HEK293 (cell line): ENCODE results near the gene PHF13.

Experiments used
- CTCF ChIA-PET: fragments of 350-600 bp; formaldehyde crosslinking; extraction: SDS; loops from one replicate; lab custom pipeline; 2021; ENCODE audit warnings: antibody characterized with exemption; lab: Yijun Ruan, JAX
- POLR2A ChIA-PET: fragments of 300-600 bp; formaldehyde crosslinking; extraction: SDS; loops from one replicate; lab custom pipeline; 2020; ENCODE audit warnings: antibody characterized with exemption, inconsistent platforms; lab: Yijun Ruan, JAX
- H3K27ac ChIP-seq: fragments of 200-500 bp; sonication (Bioruptor generic); 2 replicates; pipeline ENCODE4 v1.5.1; 2014; ENCODE audit warnings: low read depth, low read length, control low read depth, inconsistent platforms; ENCODE audit errors: extremely low read depth
- H3K36me3 ChIP-seq, 2 experiments: fragments of 200-500 bp in 1 of 2; sonication (Bioruptor generic) in 1 of 2; 1 replicate in 1 of 2; 2 replicates in 1 of 2; pipeline ENCODE4 v1.5.1; 2014 to 2017; ENCODE audit warnings: inconsistent platforms in 2 of 2, low read length in 2 of 2; ENCODE audit not compliant: control insufficient read depth in 2 of 2, insufficient read depth in 1 of 2
- H3K4me1 ChIP-seq: fragments of 200-500 bp; sonication (Bioruptor generic); 2 replicates; pipeline ENCODE4 v1.5.1; 2014; ENCODE audit warnings: mild to moderate bottlenecking, low read length, inconsistent platforms; ENCODE audit not compliant: control insufficient read depth, insufficient read depth
- H3K4me3 ChIP-seq: 2 replicates; pipeline ENCODE4 v1.5.1; 2011; ENCODE audit warnings: low read depth, mild to moderate bottlenecking, control low read depth, low read length, moderate library complexity
- H3K9me3 ChIP-seq: fragments of 200-500 bp; sonication (Bioruptor generic); 2 replicates; pipeline ENCODE4 v1.5.1; 2014; ENCODE audit warnings: low read depth, low read length, inconsistent platforms; ENCODE audit not compliant: control insufficient read depth, insufficient read depth
- KLF1 ChIP-seq: fragments of 450-650 bp; formaldehyde crosslinking; IDR thresholded peaks from 2 replicates; pipeline ENCODE4 v1.5.1; 2016; ENCODE audit warnings: missing biosample characterization, missing genetic modification characterization
- SCRT1 ChIP-seq: fragments of 450-650 bp; formaldehyde crosslinking; IDR thresholded peaks from 2 replicates; pipeline ENCODE4 v1.5.1; 2016; ENCODE audit warnings: missing biosample characterization, missing genetic modification characterization, borderline replicate concordance
- ZFP3 ChIP-seq: fragments of 450-650 bp; formaldehyde crosslinking; IDR thresholded peaks from 2 replicates; pipeline ENCODE4 v1.5.1; 2016; ENCODE audit warnings: low read depth, missing biosample characterization, missing genetic modification characterization
- ZFP41 ChIP-seq: fragments of 450-650 bp; formaldehyde crosslinking; IDR thresholded peaks from 2 replicates; pipeline ENCODE4 v1.5.1; 2016; ENCODE audit warnings: missing biosample characterization, missing genetic modification characterization, borderline replicate concordance
- ZNF10 ChIP-seq: fragments of 450-650 bp; formaldehyde crosslinking; IDR thresholded peaks from 2 replicates; pipeline ENCODE4 v1.5.1; 2017; ENCODE audit warnings: missing biosample characterization, missing genetic modification characterization
- ZNF121 ChIP-seq: fragments of 450-650 bp; formaldehyde crosslinking; IDR thresholded peaks from 2 replicates; pipeline ENCODE4 v1.5.1; 2016; ENCODE audit warnings: missing biosample characterization, missing genetic modification characterization
- ZNF169 ChIP-seq: fragments of 450-650 bp; formaldehyde crosslinking; IDR thresholded peaks from 2 replicates; pipeline ENCODE4 v1.5.1; 2016; ENCODE audit warnings: missing biosample characterization, missing genetic modification characterization
- ZNF175 ChIP-seq: fragments of 450-650 bp; formaldehyde crosslinking; IDR thresholded peaks from 2 replicates; pipeline ENCODE4 v1.5.1; 2016; ENCODE audit warnings: missing biosample characterization, missing genetic modification characterization
- ZNF202 ChIP-seq: fragments of 450-650 bp; formaldehyde crosslinking; IDR thresholded peaks from 2 replicates; pipeline ENCODE4 v1.5.1; 2016; ENCODE audit warnings: missing biosample characterization, missing genetic modification characterization, borderline replicate concordance
- ZNF274 ChIP-seq, 2 experiments: fragments of 200-500 bp in 1 of 2; fragments of 450-650 bp in 1 of 2; sonication (Bioruptor generic) in 1 of 2; formaldehyde crosslinking in 1 of 2; IDR thresholded peaks; 2 replicates each; pipeline versions ENCODE4 v1.5.1 to v1.6.1; 2014 to 2016; ENCODE audit warnings: borderline replicate concordance in 1 of 2, inconsistent platforms in 1 of 2, low read length in 1 of 2, missing biosample characterization in 1 of 2, missing genetic modification characterization in 1 of 2
- ZNF341 ChIP-seq: fragments of 450-650 bp; formaldehyde crosslinking; IDR thresholded peaks from 2 replicates; pipeline ENCODE4; 2016; ENCODE audit warnings: low read depth, missing biosample characterization, missing genetic modification characterization
- ZNF426 ChIP-seq: fragments of 450-650 bp; formaldehyde crosslinking; IDR thresholded peaks from 2 replicates; pipeline ENCODE4 v1.5.1; 2017; ENCODE audit warnings: missing biosample characterization, missing genetic modification characterization, mild to moderate bottlenecking, inconsistent platforms, moderate library complexity
- ZNF48 ChIP-seq: fragments of 450-650 bp; formaldehyde crosslinking; IDR thresholded peaks from 2 replicates; pipeline ENCODE4 v1.5.1; 2016; ENCODE audit warnings: missing biosample characterization, missing genetic modification characterization
- ZNF544 ChIP-seq: fragments of 450-650 bp; formaldehyde crosslinking; IDR thresholded peaks from 2 replicates; pipeline ENCODE4 v1.5.0; 2017; ENCODE audit warnings: missing biosample characterization, missing genetic modification characterization
- ZNF560 ChIP-seq: fragments of 450-650 bp; formaldehyde crosslinking; IDR thresholded peaks from 2 replicates; pipeline ENCODE4 v1.5.1; 2017; ENCODE audit warnings: missing biosample characterization, missing genetic modification characterization, borderline replicate concordance
- ZNF629 ChIP-seq: fragments of 450-650 bp; formaldehyde crosslinking; IDR thresholded peaks from 2 replicates; pipeline ENCODE4 v1.5.1; 2017; ENCODE audit warnings: missing biosample characterization, missing genetic modification characterization
- ZNF701 ChIP-seq: fragments of 450-650 bp; formaldehyde crosslinking; IDR thresholded peaks from 2 replicates; pipeline ENCODE4 v1.5.1; 2016; ENCODE audit warnings: missing biosample characterization, missing genetic modification characterization
- ZNF76 ChIP-seq: fragments of 450-650 bp; formaldehyde crosslinking; IDR thresholded peaks from 2 replicates; pipeline ENCODE4; 2016; ENCODE audit warnings: low read depth, missing biosample characterization, missing genetic modification characterization, borderline replicate concordance
- TF ChIP-seq, protein P1 (sequence below): fragments of 450-650 bp; formaldehyde crosslinking; IDR thresholded peaks from 2 replicates; pipeline ENCODE4 v1.5.1; 2016; ENCODE audit warnings: missing biosample characterization, missing genetic modification characterization
- TF ChIP-seq, protein P2 (sequence below): fragments of 450-650 bp; formaldehyde crosslinking; IDR thresholded peaks from 2 replicates; pipeline ENCODE4 v1.5.1; 2017; ENCODE audit warnings: missing biosample characterization, missing genetic modification characterization
- TF ChIP-seq, protein P3 (sequence below): fragments of 450-650 bp; formaldehyde crosslinking; IDR thresholded peaks from 2 replicates; pipeline ENCODE4 v1.5.1; 2016; ENCODE audit warnings: missing biosample characterization, missing genetic modification characterization
- TF ChIP-seq, protein P4 (sequence below): fragments of 450-650 bp; IDR thresholded peaks from 2 replicates; pipeline ENCODE4 v1.5.1; 2018; ENCODE audit warnings: missing biosample characterization, missing genetic modification characterization

The PHF13 gene

DNA sequence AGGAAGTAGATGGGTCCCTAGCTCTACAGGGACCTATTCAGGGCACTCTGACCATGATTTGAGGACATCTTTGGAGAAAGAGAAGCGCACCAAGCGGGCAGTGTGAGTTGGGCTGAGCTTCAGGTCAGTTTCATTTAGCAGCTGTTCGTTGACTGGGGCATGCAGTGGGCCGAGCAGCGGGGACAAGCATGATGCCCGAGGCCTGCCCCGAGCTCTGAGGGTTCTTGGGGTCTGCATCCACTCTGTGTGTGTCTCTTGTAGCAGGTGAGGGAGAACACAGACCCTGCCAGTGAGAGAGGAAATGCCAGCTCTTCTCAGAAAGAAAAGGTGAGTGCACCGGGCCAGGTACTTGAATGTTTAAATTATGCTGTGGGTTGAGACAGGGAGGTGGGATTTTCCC is 16.5 kb downstream of the PHF13 start:
- CTCF ChIA-PET = interaction anchor here (0.6 kb wide), 1 partner anchor 1277 kb away, joined by 3 read pairs; no protein-coding TSS in a partner anchor
- Histone ChIP-seq H3K27ac (no peak overlapping the region), H3K9me3 (no peaks in the 10 kb centered on the region), H3K36me3 (peaks cover 28 to 86% of the 10 kb centered on the region in 2 experiments; a peak in 2 of 3 replicates), H3K4me3 (no peak overlapping the region), H3K4me1 (no peaks in the 10 kb centered on the region)
- TF ChIP-seq ZNF175 (tag by site-specific recombination) = no peak
- TF ChIP-seq ZNF48 (tag by site-specific recombination) = no peak
- TF ChIP-seq ZNF544 (tag by site-specific recombination) = no peak
- no peak for TF ChIP-seq ZNF202 (tag by site-specific recombination)
- TF ChIP-seq, protein P1, sequence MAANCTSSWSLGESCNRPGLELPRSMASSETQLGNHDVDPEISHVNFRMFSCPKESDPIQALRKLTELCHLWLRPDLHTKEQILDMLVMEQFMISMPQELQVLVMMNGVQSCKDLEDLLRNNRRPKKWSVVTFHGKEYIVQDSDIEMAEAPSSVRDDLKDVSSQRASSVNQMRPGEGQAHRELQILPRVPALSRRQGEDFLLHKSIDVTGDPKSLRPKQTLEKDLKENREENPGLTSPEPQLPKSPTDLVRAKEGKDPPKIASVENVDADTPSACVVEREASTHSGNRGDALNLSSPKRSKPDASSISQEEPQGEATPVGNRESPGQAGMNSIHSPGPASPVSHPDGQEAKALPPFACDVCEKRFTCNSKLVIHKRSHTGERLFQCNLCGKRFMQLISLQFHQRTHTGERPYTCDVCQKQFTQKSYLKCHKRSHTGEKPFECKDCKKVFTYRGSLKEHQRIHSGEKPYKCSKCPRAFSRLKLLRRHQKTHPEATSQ (tag by site-specific recombination) = no peak
- no peak for TF ChIP-seq ZNF426 (tag by site-specific recombination)
- no peak for TF ChIP-seq ZNF341 (tag by site-specific recombination)
- POLR2A ChIA-PET = no interaction called here

DNA sequence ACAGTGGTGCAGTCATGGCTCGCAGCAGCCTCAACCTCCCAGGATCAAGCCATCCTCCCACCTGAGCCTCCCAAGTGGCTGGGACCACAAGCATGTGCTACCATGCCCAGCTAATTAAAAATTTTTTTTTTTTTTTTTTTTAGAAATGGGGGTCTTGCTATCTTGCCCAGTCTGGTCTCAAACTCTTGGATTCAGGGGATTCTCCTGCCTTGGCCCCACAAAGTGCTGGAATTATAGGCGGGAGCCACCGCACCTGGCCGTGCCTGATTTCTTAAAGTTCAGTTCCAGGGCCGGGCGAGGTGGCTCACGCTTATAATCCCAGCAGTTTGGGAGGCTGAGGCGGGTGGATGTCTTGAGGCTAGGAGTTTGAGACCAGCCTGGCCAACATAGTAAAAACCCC is 17.5 kb downstream of the PHF13 start:
- H3K36me3 ChIP-seq = peaks cover 28 to 96% of the 10 kb centered on the region in 2 experiments; a peak in 2 of 3 replicates
- no peaks in the 10 kb centered on the region for H3K4me1 ChIP-seq
- CTCF ChIA-PET = no interaction called here
- TF ChIP-seq, protein P2, sequence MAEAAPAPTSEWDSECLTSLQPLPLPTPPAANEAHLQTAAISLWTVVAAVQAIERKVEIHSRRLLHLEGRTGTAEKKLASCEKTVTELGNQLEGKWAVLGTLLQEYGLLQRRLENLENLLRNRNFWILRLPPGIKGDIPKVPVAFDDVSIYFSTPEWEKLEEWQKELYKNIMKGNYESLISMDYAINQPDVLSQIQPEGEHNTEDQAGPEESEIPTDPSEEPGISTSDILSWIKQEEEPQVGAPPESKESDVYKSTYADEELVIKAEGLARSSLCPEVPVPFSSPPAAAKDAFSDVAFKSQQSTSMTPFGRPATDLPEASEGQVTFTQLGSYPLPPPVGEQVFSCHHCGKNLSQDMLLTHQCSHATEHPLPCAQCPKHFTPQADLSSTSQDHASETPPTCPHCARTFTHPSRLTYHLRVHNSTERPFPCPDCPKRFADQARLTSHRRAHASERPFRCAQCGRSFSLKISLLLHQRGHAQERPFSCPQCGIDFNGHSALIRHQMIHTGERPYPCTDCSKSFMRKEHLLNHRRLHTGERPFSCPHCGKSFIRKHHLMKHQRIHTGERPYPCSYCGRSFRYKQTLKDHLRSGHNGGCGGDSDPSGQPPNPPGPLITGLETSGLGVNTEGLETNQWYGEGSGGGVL (tag by site-specific recombination) = no peak
- peak; percentile 90 for TF ChIP-seq ZNF121 (tag by site-specific recombination)
- H3K9me3 ChIP-seq = no peaks in the 10 kb centered on the region
- POLR2A ChIA-PET = interaction anchor here (0.7 kb wide), 1 partner anchor 606 kb away, joined by 5 read pairs; no protein-coding TSS in a partner anchor
- no peak overlapping the region for H3K27ac ChIP-seq
- H3K4me3 ChIP-seq = no peak overlapping the region

DNA sequence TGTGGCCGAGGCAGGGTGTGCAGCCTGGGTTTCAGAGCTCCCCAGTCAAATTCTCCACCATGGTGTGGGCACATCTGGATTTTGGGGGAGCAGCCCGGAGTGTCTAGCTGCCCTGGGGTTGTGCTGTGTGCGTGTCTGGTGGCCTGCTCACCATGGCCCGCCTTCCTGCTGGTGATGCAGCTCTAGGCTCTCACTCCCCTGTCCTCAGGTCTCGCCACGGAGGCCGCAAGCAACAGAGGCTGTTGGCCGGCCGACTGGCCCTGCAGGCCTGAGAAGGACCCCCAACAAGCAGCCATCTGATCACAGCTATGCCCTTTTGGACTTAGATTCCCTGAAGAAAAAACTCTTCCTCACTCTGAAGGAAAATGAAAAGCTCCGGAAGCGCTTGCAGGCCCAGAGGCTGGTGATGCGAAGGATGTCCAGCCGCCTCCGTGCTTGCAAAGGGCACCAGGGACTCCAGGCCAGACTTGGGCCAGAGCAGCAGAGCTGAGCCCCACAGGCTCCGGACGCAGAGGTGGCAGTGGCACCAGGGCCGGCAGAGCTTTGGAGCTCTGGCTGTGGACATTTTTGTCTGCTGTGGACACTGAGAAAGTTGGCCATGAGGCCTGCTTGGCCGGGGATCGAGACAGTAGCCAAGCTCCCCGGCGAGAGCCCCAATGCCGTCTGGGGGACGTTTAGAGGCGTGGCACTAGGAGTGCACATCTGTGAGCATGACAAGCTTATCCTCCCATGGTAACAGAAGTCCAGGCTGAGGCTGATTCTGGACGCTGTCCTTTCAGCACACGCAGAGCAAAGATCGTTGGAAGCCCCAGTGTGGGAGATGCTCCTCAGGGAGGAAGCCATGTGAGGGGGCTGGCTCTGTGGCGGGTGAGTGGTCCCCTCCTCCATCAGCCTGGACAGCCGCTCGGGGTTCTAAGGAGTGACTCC is 19.3 kb downstream of the PHF13 start:
- ChIA-PET POLR2A (interaction anchor here (0.6 kb wide), 1 partner anchor 40 kb away, joined by 4 read pairs; no protein-coding TSS in a partner anchor), CTCF (interaction anchor here (0.7 to 3.1 kb wide), 5 partner anchors 11 to 195 kb away, joined by 3 to 14 read pairs (median 5); no protein-coding TSS in a partner anchor)
- H3K36me3 ChIP-seq = peaks cover 21 to 98% of the 10 kb centered on the region in 2 experiments; a peak in 2 of 3 replicates
- H3K9me3 ChIP-seq = no peaks in the 10 kb centered on the region
- no peak overlapping the region for H3K4me3 ChIP-seq
- H3K4me1 ChIP-seq = no peaks in the 10 kb centered on the region
- no peak overlapping the region for H3K27ac ChIP-seq
- TF ChIP-seq ZFP41 (tag by site-specific recombination) = no peak
- no peak for TF ChIP-seq ZNF629 (tag by site-specific recombination)
- TF ChIP-seq ZNF10 (tag by site-specific recombination) = no peak
- TF ChIP-seq ZNF76 = no peak
- TF ChIP-seq ZNF169 (tag by site-specific recombination) = no peak
- TF ChIP-seq, protein P3, sequence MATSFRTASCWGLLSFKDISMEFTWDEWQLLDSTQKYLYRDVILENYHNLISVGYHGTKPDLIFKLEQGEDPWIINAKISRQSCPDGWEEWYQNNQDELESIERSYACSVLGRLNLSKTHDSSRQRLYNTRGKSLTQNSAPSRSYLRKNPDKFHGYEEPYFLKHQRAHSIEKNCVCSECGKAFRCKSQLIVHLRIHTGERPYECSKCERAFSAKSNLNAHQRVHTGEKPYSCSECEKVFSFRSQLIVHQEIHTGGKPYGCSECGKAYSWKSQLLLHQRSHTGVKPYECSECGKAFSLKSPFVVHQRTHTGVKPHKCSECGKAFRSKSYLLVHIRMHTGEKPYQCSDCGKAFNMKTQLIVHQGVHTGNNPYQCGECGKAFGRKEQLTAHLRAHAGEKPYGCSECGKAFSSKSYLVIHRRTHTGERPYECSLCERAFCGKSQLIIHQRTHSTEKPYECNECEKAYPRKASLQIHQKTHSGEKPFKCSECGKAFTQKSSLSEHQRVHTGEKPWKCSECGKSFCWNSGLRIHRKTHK (tag by site-specific recombination) = no peak
- no peak for TF ChIP-seq ZNF560
- no peak for TF ChIP-seq KLF1 (tag by site-specific recombination)
- no peak for TF ChIP-seq ZNF701 (tag by site-specific recombination)
- TF ChIP-seq, protein P4, sequence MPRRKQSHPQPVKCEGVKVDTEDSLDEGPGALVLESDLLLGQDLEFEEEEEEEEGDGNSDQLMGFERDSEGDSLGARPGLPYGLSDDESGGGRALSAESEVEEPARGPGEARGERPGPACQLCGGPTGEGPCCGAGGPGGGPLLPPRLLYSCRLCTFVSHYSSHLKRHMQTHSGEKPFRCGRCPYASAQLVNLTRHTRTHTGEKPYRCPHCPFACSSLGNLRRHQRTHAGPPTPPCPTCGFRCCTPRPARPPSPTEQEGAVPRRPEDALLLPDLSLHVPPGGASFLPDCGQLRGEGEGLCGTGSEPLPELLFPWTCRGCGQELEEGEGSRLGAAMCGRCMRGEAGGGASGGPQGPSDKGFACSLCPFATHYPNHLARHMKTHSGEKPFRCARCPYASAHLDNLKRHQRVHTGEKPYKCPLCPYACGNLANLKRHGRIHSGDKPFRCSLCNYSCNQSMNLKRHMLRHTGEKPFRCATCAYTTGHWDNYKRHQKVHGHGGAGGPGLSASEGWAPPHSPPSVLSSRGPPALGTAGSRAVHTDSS (tag by site-specific recombination) = no peak
- TF ChIP-seq SCRT1 (tag by site-specific recombination) = no peak
- TF ChIP-seq ZNF274 (IDR thresholded peaks at IDR 0.05; ENCODE audit: low read length) = no peak
- TF ChIP-seq ZNF274 (tag by site-specific recombination; IDR thresholded peaks at IDR 0.05; ENCODE audit: borderline replicate concordance) = no peak
- TF ChIP-seq ZFP3 (tag by site-specific recombination) = no peak
